CD4-positive, alpha-beta T cell treated with Interferon gamma for 1 hour (primary cell): ENCODE results near the gene HOXA7.

Source experiments
- DNase-seq: peaks from one replicate; pipeline ENCODE4 v3.0.0-alpha.2; 2020

The HOXA7 gene

GRCh38 chr7:27156508-27156898 is at the start of gene HOXA7:
Gene HOXA7, minus strand, starts transcription at chr7:27156675. Its CDS starts 130 bp downstream, at chr7:27156545.
- DNase-seq = no peak

DNA sequence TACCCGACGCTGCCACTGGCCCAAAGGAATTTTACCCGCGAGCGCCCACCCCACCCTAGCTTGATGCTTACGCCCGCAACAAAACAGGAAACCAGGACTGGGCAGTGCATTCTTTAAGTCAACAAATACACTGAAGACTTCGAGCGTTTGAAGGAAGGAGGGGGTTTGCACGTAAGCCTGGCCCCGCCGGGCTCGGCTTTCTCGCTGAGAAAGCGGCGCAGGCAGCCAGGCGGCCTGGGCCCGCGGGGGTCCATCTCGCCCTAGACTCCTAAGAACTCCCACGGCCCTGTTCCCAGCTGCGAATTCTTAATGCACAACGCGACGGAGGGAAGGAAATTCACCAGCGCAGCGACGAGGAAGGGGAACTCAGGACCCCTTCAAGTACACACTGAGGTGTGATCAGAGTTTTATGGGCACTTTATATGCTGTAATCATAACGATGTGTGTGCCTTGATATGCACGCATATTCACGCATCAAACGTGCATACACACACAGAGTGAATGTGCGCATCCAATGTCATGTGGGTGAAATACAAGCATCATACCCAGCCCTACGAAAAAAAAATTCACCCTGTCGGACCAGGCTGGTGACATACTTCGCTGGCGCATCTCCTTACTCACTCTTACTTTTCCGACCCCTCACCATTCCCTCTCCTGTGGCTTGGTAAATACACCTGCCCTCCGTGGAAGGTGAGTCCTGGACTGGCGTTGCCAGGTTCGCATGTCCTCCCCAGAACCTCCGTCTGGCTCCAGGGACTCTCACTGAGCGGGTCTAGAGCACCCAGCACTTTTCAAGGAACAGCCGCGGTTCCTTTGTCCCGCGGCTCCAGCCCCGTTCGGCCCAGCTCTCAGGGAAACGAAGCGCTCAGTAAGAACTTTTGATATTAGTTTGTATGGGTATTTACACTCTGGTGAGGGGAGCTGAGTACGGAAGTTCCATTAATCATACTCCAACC is 49.1 kb upstream of the HOXA7 start:
- no peak for DNase-seq

GRCh38 chr7:27204851-27205322 is 48.4 kb upstream of the HOXA7 start:
- no peak for DNase-seq

DNA sequence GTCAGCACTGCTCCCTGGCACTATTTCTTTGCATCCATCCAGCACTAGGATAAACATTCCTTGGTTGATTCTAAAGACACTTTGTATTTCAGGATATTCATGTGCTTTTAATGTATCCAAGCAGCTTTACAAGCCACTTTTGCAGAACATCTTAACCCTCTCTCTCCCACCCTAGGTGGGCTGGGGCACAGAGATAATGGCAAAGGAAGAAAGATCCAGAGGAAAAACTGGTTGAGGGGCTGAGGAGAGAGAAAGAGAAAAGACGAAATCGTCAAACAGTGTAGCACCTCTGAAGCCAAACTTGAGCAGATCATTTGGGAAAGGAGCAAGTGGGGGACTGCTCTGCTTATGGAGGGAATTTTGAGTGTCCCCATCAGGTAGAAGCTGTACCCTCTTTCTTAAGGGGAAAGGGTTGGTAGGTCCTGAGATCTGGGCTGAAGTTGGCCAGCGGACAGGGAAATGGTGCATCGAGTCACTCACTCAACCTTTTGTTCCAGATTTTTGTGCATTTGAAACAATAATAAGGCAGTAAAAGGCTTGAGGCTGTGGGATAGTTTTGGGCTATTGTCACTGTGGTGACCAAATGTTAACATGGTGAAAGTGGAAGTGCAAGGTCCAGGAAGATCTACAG is 47.6 kb upstream of the HOXA7 start:
- DNase-seq = no peak

DNA sequence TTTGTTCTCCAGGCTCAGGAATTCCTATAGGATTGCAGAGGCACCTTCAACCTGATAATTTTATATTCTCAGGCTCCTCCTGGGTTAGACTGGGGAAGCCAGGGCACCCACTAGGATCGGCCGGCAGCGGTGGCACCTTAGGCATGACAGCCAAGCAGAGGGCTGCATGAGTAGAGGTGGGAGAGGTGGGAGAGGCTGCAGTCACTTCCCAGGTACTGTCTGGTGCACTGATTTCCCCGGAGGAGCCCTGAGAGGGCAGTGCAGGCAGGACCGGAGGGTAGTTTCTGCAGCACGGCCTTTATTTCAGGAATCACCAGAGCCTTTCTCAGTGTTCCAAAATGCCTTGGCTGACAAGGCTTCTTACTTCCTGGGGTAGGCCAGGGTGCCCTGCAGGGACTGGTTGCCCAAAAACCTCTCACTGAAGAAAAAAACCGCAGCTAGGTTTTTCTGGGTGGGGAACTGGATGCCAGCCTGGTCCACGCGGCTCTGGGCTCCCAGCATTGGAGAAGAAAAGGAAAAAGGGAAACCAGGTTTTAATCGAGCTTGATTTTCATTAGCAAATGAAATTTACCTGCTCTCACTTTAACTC is 47.0 kb upstream of the HOXA7 start:
- no peak for DNase-seq

- no peak for DNase-seq
Observed at GRCh38 chr7:27202862-27203134, 46.3 kb upstream of the HOXA7 start.

- no peak for DNase-seq
Observed at GRCh38 chr7:27202018-27202861, 45.8 kb upstream of the HOXA7 start.

- DNase-seq = no peak
Observed at GRCh38 chr7:27201580-27202017, 45.1 kb upstream of the HOXA7 start.

GRCh38 chr7:27200761-27201579 is 44.5 kb upstream of the HOXA7 start:
- no peak for DNase-seq

GRCh38 chr7:27199849-27200760 is 43.6 kb upstream of the HOXA7 start, which contains the start of gene HOXA13:
Gene HOXA13, minus strand, starts transcription at chr7:27200091. Its CDS starts 14 bp downstream, at chr7:27200077.
- no peak for DNase-seq

GRCh38 chr7:27198871-27199801 is 42.7 kb upstream of the HOXA7 start:
- no peak for DNase-seq

- no peak for DNase-seq
Observed at GRCh38 chr7:27198138-27198841, 41.8 kb upstream of the HOXA7 start.

GRCh38 chr7:27197137-27198042 is 40.9 kb upstream of the HOXA7 start:
- DNase-seq = no peak

DNA sequence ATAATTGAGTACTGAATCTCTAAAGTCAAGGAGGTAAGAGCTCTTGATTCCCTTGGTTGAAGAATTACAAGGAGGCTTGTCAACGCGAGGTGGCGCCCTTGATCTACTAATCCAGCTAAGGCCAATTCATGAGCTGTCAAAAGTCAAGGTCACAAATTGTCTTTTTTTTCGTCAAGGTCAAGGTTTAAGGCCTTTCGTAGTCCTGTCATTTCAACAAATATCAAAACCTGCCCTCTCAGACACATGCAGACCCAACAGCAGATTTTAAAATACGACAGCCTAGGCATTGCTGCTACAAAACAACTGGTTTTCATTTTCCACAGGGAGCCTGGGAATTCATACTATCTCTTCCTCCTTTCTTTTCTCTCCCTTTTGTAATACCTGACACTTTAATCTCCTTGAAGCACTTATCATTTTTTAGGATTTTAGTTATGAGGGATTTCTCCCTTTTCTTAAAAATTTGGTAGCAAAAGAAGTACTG is 39.9 kb upstream of the HOXA7 start:
- peak; percentile 71 for DNase-seq

DNA sequence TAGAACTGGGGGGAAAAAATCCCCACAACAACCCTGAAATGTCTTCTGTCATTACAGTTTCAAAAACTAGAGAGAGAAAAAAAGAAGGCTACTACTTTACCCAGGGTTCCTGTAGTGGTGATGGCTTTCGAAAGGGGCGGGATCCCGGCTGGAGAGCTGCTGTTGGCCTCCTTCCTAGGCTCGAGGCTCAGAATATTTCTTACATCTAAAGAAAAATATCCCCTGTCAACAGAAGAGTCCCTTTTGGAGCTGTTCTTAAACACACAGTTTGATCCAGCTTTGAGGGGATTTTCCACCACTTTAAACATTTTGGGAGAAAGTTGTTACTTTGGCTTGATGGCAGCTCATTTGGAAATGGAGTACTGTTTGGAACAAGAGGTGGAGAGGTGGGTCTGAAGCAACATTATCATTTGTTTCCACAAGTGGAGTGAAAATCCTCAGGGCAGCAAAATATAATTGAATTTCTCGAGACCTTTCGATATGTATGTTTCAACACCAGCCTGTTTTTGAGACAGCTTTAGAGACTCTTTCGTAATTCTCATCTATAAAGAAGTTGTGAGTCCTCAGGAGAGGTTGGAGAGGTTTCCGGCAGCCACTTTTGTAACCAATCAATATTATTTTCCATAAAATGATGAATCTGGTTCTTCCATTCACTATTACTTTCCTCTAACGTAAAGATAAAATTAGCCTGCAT is 38.4 kb upstream of the HOXA7 start:
- no peak for DNase-seq

GRCh38 chr7:27194002-27194352 is 37.5 kb upstream of the HOXA7 start:
- DNase-seq = no peak
